Smooth muscle cell (in vitro differentiated cells): Measurements from ENCODE around the gene IGF2R. TPM values are rescaled to one million over a fixed set of nuclear protein-coding genes. Genes with fewer than 3 reads are reported as not detected.

ENCODE experiments used
- DNase-seq: peaks from one replicate; lab custom pipeline; 2025; ENCODE audit not compliant: unreplicated experiment; lab: John Stamatoyannopoulos, UW
- H2AFZ ChIP-seq: fragments of 200-600 bp; sonication (generic); 2 replicates; pipeline ENCODE4 v1.6.0; 2016; ENCODE audit warnings: antibody characterized with exemption, low read depth, mild to moderate bottlenecking
- H3F3A ChIP-seq: fragments of 200-600 bp; sonication (generic); 2 replicates; pipeline ENCODE4 v1.6.0; 2017; ENCODE audit warnings: antibody characterized with exemption, low read depth
- H3K27ac ChIP-seq: fragments of 200-600 bp; sonication (generic); 2 replicates; pipeline ENCODE4 v1.5.1; 2016; ENCODE audit warnings: low read depth, mild to moderate bottlenecking
- H3K27me3 ChIP-seq: fragments of 200-600 bp; sonication (generic); 2 replicates; pipeline ENCODE4 v1.6.1; 2016; ENCODE audit warnings: low read depth, mild to moderate bottlenecking
- H3K36me3 ChIP-seq: fragments of 200-600 bp; sonication (generic); 2 replicates; pipeline ENCODE4 v1.5.1; 2016; ENCODE audit warnings: low read depth
- H3K4me1 ChIP-seq: fragments of 200-600 bp; sonication (generic); 2 replicates; pipeline ENCODE4 v1.5.1; 2016; ENCODE audit warnings: low read depth
- H3K4me2 ChIP-seq: fragments of 200-600 bp; sonication (generic); 2 replicates; pipeline ENCODE4 v1.6.0; 2016; ENCODE audit warnings: mild to moderate bottlenecking
- H3K4me3 ChIP-seq: fragments of 200-600 bp; sonication (generic); 2 replicates; pipeline ENCODE4 v1.5.1; 2016; ENCODE audit warnings: mild to moderate bottlenecking
- H3K79me2 ChIP-seq: fragments of 200-600 bp; sonication (generic); 2 replicates; pipeline ENCODE4 v1.6.0; 2016; ENCODE audit warnings: low read depth, mild to moderate bottlenecking
- H3K9ac ChIP-seq: fragments of 200-600 bp; sonication (generic); 2 replicates; pipeline ENCODE4 v1.6.0; 2016; ENCODE audit warnings: low read depth
- H3K9me3 ChIP-seq: fragments of 200-600 bp; sonication (generic); replicated peaks from 2 replicates; pipeline ENCODE4 v1.5.1; 2016; ENCODE audit warnings: low read depth
- H4K20me1 ChIP-seq: fragments of 200-600 bp; sonication (generic); 2 replicates; pipeline ENCODE4 v1.6.0; 2016; ENCODE audit warnings: low read depth
- CTCF ChIP-seq: fragments of 200-600 bp; sonication (generic); IDR thresholded peaks from 2 replicates; pipeline ENCODE4 v1.5.1; 2017; ENCODE audit warnings: borderline replicate concordance, mild to moderate bottlenecking, antibody characterized with exemption; ENCODE audit not compliant: insufficient read depth, poor library complexity, severe bottlenecking
- WGBS: methylation state at CpG from one replicate; pipeline ENCODE4 v1.1.7; 2016; ENCODE audit warnings: low lambda C conversion rate; 5-methylcytosine and 5-hydroxymethylcytosine counted together
- polyA plus RNA-seq: library from polyadenylated mRNA; unstranded; fragments of >200 nt; fragmentation: Nextera tagmentation; extraction: Ambion mirVana; gene quantifications from 2 replicates; pipeline ENCODE4 v1.2.1, GENCODE V29; 2016
- total RNA-seq: library from RNA; depleted of rRNA; stranded (reverse); fragments of >200 nt; gene quantifications from 2 replicates; pipeline ENCODE4 v1.2.3, GENCODE V29; 2014

Gene IGF2R
- total and polyA plus RNA-seq, 2 experiments from 2014 or later = 44.7 to 77.4 TPM

GRCh38 chr6:160128125-160128683 is 159.3 kb downstream of the IGF2R start:
- no peak overlapping the region for H3K4me2 ChIP-seq
- H4K20me1 ChIP-seq = no peaks in the 10 kb centered on the region
- H2AFZ ChIP-seq = no peak overlapping the region
- H3K9ac ChIP-seq = no peak overlapping the region
- no peaks in the 10 kb centered on the region for H3K79me2 ChIP-seq
- H3K4me3 ChIP-seq = no peak overlapping the region
- H3K4me1 ChIP-seq = peaks cover 4% of the 10 kb centered on the region
- no peaks in the 10 kb centered on the region for H3K27me3 ChIP-seq
- H3K36me3 ChIP-seq = no peaks in the 10 kb centered on the region
- H3K9me3 ChIP-seq = no peaks in the 10 kb centered on the region
- no peak overlapping the region for H3K27ac ChIP-seq
- DNase-seq = no peak
- WGBS = 78% methylated on average over 3 of the region's 3 CpGs
- no peak for TF ChIP-seq CTCF
- H3F3A ChIP-seq = no peaks in the 10 kb centered on the region

- Histone ChIP-seq H3K4me2 (no peak overlapping the region), H3K4me3 (no peak overlapping the region), H3K4me1 (peaks cover 4% of the 10 kb centered on the region), H3K9me3 (no peaks in the 10 kb centered on the region), H2AFZ (no peak overlapping the region), H3K36me3 (no peaks in the 10 kb centered on the region), H3K27me3 (no peaks in the 10 kb centered on the region), H3K9ac (no peak overlapping the region), H3K79me2 (no peaks in the 10 kb centered on the region), H3K27ac (no peak overlapping the region), H4K20me1 (no peaks in the 10 kb centered on the region), H3F3A (no peaks in the 10 kb centered on the region)
- DNase-seq = no peak
- 93% methylated on average over 6 of the region's 6 CpGs for WGBS
- no peak for TF ChIP-seq CTCF
Observed at GRCh38 chr6:160128879-160129516, 160.1 kb downstream of the IGF2R start.

GRCh38 chr6:160129881-160130615 is 161.2 kb downstream of the IGF2R start:
- Histone ChIP-seq H3F3A (no peaks in the 10 kb centered on the region), H3K9me3 (no peaks in the 10 kb centered on the region), H3K36me3 (no peaks in the 10 kb centered on the region), H3K27me3 (no peaks in the 10 kb centered on the region), H3K27ac (no peak overlapping the region), H3K4me1 (peaks cover 4% of the 10 kb centered on the region), H3K4me3 (no peak overlapping the region), H3K4me2 (no peak overlapping the region), H3K9ac (no peak overlapping the region), H2AFZ (no peak overlapping the region), H3K79me2 (no peaks in the 10 kb centered on the region), H4K20me1 (no peaks in the 10 kb centered on the region)
- DNase-seq = no peak
- TF ChIP-seq CTCF = no peak
- WGBS = 93% methylated on average over 10 of the region's 10 CpGs
